Stimulated activated CD8-positive, alpha-beta memory T cell treated with anti-CD3 and anti-CD28 coated beads, Interleukin-2, amount 100 ng/mL, for 1 hour (primary cell): Measurements from ENCODE around the gene SZT2.
"Not testable (repeated sequence)": the region's sequence is repeated elsewhere in the genome, so short reads cannot be mapped to it uniquely, and the experiment has no call there.

ENCODE experiments used
- DNase-seq, 2 donors: peaks; one replicate each; pipeline ENCODE4 v3.0.0-alpha.2; 2020; ENCODE audit warnings: low read depth in 2 of 2

The SZT2 gene

GRCh38 chr1:43363283-43363934, 26.3 kb upstream of the SZT2 start:
- no peak for DNase-seq

GRCh38 chr1:43363935-43364525, 25.7 kb upstream of the SZT2 start:
- DNase-seq: no peak

GRCh38 chr1:43365678-43366077, 24.0 kb upstream of the SZT2 start:
- DNase-seq: no peak

GRCh38 chr1:43366179-43366578, 23.5 kb upstream of the SZT2 start:
- DNase-seq: no peak

GRCh38 chr1:43366601-43367025, 23.1 kb upstream of the SZT2 start:
- DNase-seq: no peak

GRCh38 chr1:43367026-43367903, 22.4 kb upstream of the SZT2 start:
- DNase-seq: peak in 1 of 2 donors; percentile 13

- peak; percentile 68 to 74 for DNase-seq
Observed at GRCh38 chr1:43367904-43368645, 21.6 kb upstream of the SZT2 start, which contains the start of gene ELOVL1. Gene ELOVL1 (minus strand): TSS chr1:43368011. CDS start chr1:43365609, 2,402 bp downstream.

- DNase-seq: no peak
Observed at GRCh38 chr1:43368646-43369020, 21.1 kb upstream of the SZT2 start.

- not testable (repeated sequence) for DNase-seq
Observed at GRCh38 chr1:43369779-43370178, 19.9 kb upstream of the SZT2 start.

- DNase-seq: no peak
Observed at GRCh38 chr1:43370564-43370963, 19.1 kb upstream of the SZT2 start.

GRCh38 chr1:43372172-43372571, 17.5 kb upstream of the SZT2 start:
- no peak for DNase-seq

- no peak for DNase-seq
Observed at GRCh38 chr1:43373066-43373940, 16.4 kb upstream of the SZT2 start.

GRCh38 chr1:43376723-43377235, 12.9 kb upstream of the SZT2 start:
- no peak for DNase-seq

GRCh38 chr1:43377831-43378230, 11.9 kb upstream of the SZT2 start:
- no peak for DNase-seq

GRCh38 chr1:43379476-43379875, 10.2 kb upstream of the SZT2 start:
- DNase-seq: no peak

- no peak for DNase-seq
Observed at GRCh38 chr1:43381612-43382011, 8.1 kb upstream of the SZT2 start.

GRCh38 chr1:43382027-43382779, 7.5 kb upstream of the SZT2 start:
- DNase-seq: no peak

GRCh38 chr1:43383449-43383848, 6.2 kb upstream of the SZT2 start:
- DNase-seq: no peak

- no peak for DNase-seq
Observed at GRCh38 chr1:43386676-43387075, 3.0 kb upstream of the SZT2 start.

GRCh38 chr1:43387976-43388599, 1.6 kb upstream of the SZT2 start:
- no peak for DNase-seq
